ENCODE data around the gene SPI1. TPM values are rescaled to one million over a fixed set of nuclear protein-coding genes. Genes with fewer than 3 reads are reported as not detected.
A peak's percentile ranks its signal among the peaks of the same experiment; 100 is the strongest.

Gene SPI1
- polyA plus RNA-seq, 2 of the 4 experiments (the other 2 are of a cell fraction) = 0.14 TPM; not detected in 1

- TF ChIP-seq USF2 (IDR thresholded peaks at IDR 0.05) = no peak
- no peak for TF ChIP-seq RNF2 (IDR thresholded peaks at IDR 0.05; ENCODE audit: borderline replicate concordance, low read depth)
- TF ChIP-seq ESRRA (IDR thresholded peaks at IDR 0.05; ENCODE audit: borderline replicate concordance, low read length) = no peak
These were observed 47.3 kb upstream of the SPI1 start (continued) for GRCh38 chr11:47425611-47426010.

GRCh38 chr11:47418454-47419259, 40.3 kb upstream of the SPI1 start:
- TF ChIP-seq MYC (IDR thresholded peaks at IDR 0.05; ENCODE audit: borderline replicate concordance, low read length) (no peak), ZFP36 (IDR thresholded peaks at IDR 0.05; ENCODE audit: borderline replicate concordance, partially characterized antibody) (no peak)
- DNase-seq (ENCODE audit: low read depth in 1 of 2, low spot score in 1 of 2) (no peak), FAIRE-seq (no peak), ATAC-seq (peak in 1 of 2 experiments; percentile 2; a peak in 2 of 6 replicates)
- H3K27ac ChIP-seq = no peak overlapping the region
- WGBS (ENCODE audit: missing lambda C conversion rate) = 90% methylated on average over 16 of the region's 23 CpGs
- no peaks in the 10 kb centered on the region for H3K9me3 ChIP-seq
- CTCF ChIA-PET = interaction anchor here (0.7 to 1.1 kb wide), 4 partner anchors 8 to 45 kb away, joined by 3 to 4 read pairs (median 3); no protein-coding TSS in a partner anchor
- POLR2A ChIA-PET = interaction anchor here (0.9 kb wide), 1 partner anchor 11 kb away, joined by 3 read pairs; no protein-coding TSS in a partner anchor
- H3K4me3 ChIP-seq = no peak overlapping the region
- H3K4me2 ChIP-seq = no peak overlapping the region
- H3K4me1 ChIP-seq = peaks cover 11% of the 10 kb centered on the region

GRCh38 chr11:47417712-47418111, 39.4 kb upstream of the SPI1 start:
- ChIA-PET POLR2A (interaction anchor here (0.9 kb wide), 1 partner anchor 10 kb away, joined by 3 read pairs; no protein-coding TSS in a partner anchor), CTCF (interaction anchor here (0.9 to 4.8 kb wide), 2 partner anchors 13 to 45 kb away, joined by 3 to 26 read pairs; no protein-coding TSS in a partner anchor)
- ATAC-seq (no peak), FAIRE-seq (no peak), DNase-seq (ENCODE audit: low read depth in 1 of 2, low spot score in 1 of 2) (no peak)
- 93% methylated on average over 6 of the region's 6 CpGs for WGBS (ENCODE audit: missing lambda C conversion rate)
- Histone ChIP-seq H3K4me1 (peaks cover 11% of the 10 kb centered on the region), H3K27ac (no peak overlapping the region), H3K9me3 (no peaks in the 10 kb centered on the region), H3K4me2 (no peak overlapping the region), H3K4me3 (no peak overlapping the region)
- TF ChIP-seq HES2 (IDR thresholded peaks at IDR 0.05) (no peak), HOXB13 (CRISPR knock-in tag; IDR thresholded peaks at IDR 0.05; ENCODE audit: low read depth) (no peak), EHMT2 (IDR thresholded peaks at IDR 0.05; ENCODE audit: low read depth) (no peak), CHD4 (IDR thresholded peaks at IDR 0.05; ENCODE audit: borderline replicate concordance) (no peak), BHLHE40 (IDR thresholded peaks at IDR 0.05; ENCODE audit: low read depth, low read length) (no peak), CEBPB (IDR thresholded peaks at IDR 0.05) (no peak)

- no peak overlapping the region for H3K4me3 ChIP-seq
- ATAC-seq (peak; percentile 32 to 61), FAIRE-seq (no peak)
These were observed 37.7 kb upstream of the SPI1 start for GRCh38 chr11:47415949-47416472.

More at GRCh38 chr11:47415949-47416472, 37.7 kb upstream of the SPI1 start:
- H3K9me3 ChIP-seq = no peaks in the 10 kb centered on the region
- TF ChIP-seq PBX3 (IDR thresholded peaks at IDR 0.05) = peak; percentile 40; the same call in 1 of the 2 replicates
- no peak for TF ChIP-seq RFX5 (IDR thresholded peaks at IDR 0.05)
- TF ChIP-seq MAX (IDR thresholded peaks at IDR 0.05) = peak; percentile 34; the same call in 1 of the 2 replicates
- 35% methylated on average over 11 of the region's 13 CpGs for whole genome bisulfite sequencing (ENCODE audit: missing lambda C conversion rate)
- DNase-seq (ENCODE audit: low read depth in 1 of 2, low spot score in 1 of 2) = peak; percentile 37 to 40
- peak overlapping the region; percentile 31 to 81; a peak in 3 of 6 replicates for H3K27ac ChIP-seq
- H3K4me2 ChIP-seq = peak overlapping the region; percentile 6; the same call in 1 of the 3 replicates
- ChIA-PET POLR2A (interaction anchor here (0.6 to 0.9 kb wide), 3 partner anchors 10 to 201 kb away, joined by 4 to 5 read pairs (median 4); partner anchors contain the start of genes DDB2 and PSMC3), CTCF (interaction anchor here (1.2 to 4.8 kb wide), 4 partner anchors 9 to 43 kb away, joined by 3 to 26 read pairs (median 4); partner anchors contain the start of gene PSMC3)
- peaks cover 11% of the 10 kb centered on the region for H3K4me1 ChIP-seq

All from A549 (cell line).